Activated CD4-positive, CD25-positive, alpha-beta regulatory T cell treated with anti-CD3 and anti-CD28 coated beads, Interleukin-2, amount 50 U/mL, for 24 hours (primary cell): Measurements from ENCODE around the gene CABP4.
A peak's percentile ranks its signal among the peaks of the same experiment; 100 is the strongest.

ENCODE experiments used
- ATAC-seq, 2 donors: fragments of 150-1000 bp; cut with Tn5 transposase; one replicate each; pipeline ENCODE4 v1.10.0; 2021; ENCODE audit warnings: mild to moderate bottlenecking in 1 of 2, moderate library complexity in 1 of 2

Gene CABP4

GRCh38 chr11:67499808-67500483 is 44.8 kb downstream of the CABP4 start:
- ATAC-seq = no peak

GRCh38 chr11:67500484-67500821 is 45.3 kb downstream of the CABP4 start:
- ATAC-seq = no peak

DNA sequence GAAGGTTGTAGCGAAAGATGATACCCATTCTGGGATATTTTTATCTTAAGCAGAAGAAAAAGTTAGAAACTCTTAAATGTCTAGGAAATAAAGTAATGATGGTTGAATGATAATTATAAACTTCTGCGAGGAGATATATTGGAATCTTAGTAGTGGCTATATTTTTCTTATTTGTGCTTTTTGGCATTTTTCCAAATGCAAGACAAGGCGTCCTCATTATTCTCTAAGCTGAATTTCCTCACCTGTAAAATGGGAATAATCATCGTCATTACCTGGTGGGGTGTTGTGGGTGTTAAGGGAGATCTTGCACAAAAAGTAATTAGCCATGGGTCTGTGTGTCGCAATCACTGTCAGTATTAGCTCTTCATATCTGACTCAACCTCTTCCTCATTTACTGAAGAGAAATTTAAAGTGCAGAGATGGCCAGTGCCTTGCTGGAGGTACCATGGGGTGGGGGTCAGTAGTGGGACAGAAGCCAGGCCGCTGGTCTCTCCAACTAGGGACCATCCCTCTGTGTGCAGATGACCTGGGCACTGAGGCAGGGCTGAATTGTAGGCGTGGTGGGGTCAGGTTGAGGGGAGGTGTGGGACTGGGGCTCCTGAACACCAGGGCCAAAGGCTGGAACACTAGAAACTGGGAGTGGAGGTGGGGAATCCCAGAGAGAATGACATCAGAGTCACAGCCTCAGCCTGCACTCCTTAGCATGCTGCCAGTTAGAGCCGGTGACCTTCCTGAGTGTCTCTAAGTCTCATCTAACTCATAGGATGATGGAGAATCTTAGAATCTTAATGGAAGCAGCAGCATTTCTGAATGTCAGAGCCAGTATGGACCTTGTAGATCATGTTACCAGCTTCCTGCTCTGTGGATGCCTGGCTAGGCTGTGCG is 45.9 kb downstream of the CABP4 start:
- ATAC-seq = no peak

DNA sequence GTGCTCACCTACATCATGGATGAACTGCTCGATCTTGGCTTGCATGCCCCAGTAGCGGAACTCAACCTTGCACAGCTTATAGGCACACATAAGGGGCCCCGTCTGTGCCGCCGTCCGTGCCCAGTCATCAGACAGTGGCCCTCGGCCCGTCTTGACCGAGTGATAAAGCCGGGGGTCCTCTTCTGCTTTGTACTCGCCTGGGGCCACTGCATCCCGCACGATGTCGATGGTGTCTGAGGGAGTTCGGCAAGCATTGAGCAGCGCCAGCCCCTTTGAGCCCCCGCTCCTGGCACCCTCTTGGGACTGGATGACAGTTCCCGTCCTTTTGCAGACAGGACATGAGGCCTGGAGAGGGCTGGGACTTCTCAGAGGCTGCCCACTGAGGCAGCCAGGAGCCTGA is 46.7 kb downstream of the CABP4 start:
- no peak for ATAC-seq

- ATAC-seq = no peak
Observed at GRCh38 chr11:67502328-67502979, 47.3 kb downstream of the CABP4 start.

GRCh38 chr11:67503119-67504004 is 48.2 kb downstream of the CABP4 start:
- no peak for ATAC-seq

GRCh38 chr11:67504005-67504949 is 49.1 kb downstream of the CABP4 start:
- ATAC-seq = no peak

DNA sequence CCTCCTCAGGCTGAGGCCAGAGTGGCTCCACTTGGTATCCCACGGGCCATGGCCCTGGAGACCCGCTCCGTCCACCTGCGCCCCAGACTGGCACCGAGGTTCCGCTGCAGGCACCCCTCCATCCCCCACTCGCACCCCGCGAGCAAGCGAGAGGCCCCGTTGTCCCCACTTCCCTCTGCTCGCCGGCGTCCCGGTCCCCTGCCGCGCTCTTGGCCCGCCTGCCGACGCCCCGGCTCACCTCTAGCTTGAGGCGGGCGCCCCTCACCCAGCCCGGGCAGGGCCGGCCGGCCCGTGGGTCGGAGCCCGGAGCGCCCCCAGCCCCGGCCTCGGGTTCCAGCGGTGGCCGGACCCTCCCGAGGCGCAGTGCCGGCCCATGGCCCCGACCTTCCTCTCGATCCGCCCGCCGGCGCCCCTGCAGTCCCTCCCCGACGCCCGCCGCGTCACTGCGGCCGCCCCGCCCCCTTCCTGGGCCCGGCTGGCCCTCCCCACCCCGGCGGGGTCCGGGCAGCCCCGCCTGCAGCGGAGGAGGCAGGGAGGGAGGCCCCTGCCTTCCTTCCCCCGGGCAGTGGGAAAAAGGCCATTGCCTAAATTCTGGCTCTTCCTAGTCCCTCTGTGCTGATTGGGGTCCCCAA is 49.9 kb downstream of the CABP4 start, which contains the start of gene PITPNM1:
Gene PITPNM1, minus strand, starts transcription at position 414 of the 632 bp plus-strand sequence. CDS start 1,183 bp downstream, outside the sequence.
- ATAC-seq = no peak

- ATAC-seq = peak; percentile 59 to 60
Observed at GRCh38 chr11:67505605-67506396, 50.6 kb downstream of the CABP4 start.

DNA sequence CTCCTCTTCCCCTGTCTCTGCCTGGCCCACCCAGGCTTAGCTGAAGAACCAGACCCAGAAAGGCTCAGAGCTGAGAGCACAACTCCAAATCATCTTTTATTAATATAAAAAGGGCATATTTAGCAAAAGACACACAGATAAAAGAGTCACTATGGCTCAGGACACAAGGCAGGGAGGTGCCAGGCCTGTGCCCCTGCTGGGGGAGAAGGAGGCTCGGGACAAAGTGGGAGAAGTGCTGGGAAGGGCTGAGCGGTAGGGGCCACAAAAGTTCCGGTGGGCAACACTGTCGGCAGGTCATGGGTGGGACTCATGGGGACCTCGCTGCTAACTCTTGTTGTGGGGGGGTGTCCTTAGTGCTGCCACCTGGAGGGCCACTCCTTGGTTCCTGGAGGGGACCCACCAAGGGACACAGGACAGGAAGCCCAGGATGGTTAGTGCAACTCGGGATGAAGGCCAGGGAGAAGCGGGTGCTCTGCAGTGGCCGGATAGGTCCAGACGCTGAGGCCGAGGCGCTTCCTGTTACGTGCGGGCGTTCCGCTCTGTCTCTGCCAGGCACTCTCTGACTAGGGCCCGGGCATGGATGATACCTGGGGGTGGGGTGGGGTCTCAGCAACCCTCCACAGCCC is 51.4 kb downstream of the CABP4 start:
- no peak for ATAC-seq

- no peak for ATAC-seq
Observed at GRCh38 chr11:67507242-67507863, 52.2 kb downstream of the CABP4 start.

DNA sequence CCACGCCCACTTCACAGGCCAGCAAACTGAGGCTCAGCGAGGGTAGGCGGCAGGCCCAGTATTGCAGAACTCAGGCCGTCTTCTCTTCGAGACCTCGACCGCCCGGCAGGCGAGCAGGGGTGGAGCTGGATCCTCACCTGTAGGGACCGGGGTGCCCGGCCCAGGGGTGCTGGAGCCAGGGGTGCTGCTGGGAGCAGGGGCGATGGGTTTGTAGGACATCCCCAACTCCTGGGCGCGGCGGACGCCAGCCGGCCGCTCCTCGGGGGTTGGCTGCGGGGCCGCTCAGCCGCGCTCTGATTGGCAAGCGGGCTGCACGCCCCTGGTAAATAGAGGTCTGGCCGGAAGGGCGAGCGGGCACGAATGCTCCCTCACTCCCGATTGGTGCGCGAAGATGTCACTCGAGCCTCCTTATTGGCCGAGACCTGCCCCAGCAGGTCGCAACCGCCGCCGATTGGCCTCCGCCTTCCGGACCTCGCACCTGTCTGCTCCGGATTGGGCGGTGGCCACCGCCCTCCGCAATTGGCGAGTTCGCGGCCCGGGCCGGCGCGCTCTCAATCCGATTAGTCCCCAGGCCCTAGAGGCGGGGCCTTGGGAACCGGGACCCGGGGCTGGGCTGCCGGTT is 52.8 kb downstream of the CABP4 start, which contains the start of gene CDK2AP2:
Gene CDK2AP2, minus strand, starts transcription at position 299 of the 622 bp plus-strand sequence. Its CDS starts 80 bp downstream, at position 219.
- ATAC-seq = peak; percentile 78

GRCh38 chr11:67508486-67509121 is 53.5 kb downstream of the CABP4 start:
- ATAC-seq = peak; percentile 32 to 42

DNA sequence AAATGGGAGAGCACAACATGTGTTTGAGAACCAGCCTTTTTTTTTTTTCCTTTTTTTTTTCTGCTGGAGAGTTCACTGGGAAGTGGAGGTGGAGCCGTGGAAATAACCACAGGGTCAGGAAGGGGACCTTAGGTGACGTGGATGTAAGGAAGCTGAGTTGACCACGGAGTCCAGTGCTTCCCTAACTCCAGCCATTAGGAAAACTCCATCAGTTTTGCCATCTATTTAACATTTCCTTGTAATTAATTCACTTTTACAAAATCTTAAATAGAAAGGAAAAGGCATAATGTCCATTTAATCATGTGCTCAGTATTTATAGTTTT is 54.8 kb downstream of the CABP4 start:
- ATAC-seq = no peak
